CD4-positive, alpha-beta T cell treated with Interleukin-6 at 100 ng/mL for 8 hours (primary cell): ENCODE measurements around the gene ZNF511.

Experiments used
- DNase-seq: peaks from one replicate; pipeline ENCODE4 v3.0.0-alpha.2; 2020; ENCODE audit warnings: mixed read lengths, low spot score

Gene ZNF511

GRCh38 chr10:133335246-133336117, 26.8 kb downstream of the ZNF511 start:
- DNase-seq = peak; percentile 72

GRCh38 chr10:133336118-133336576, 27.4 kb downstream of the ZNF511 start:
- no peak for DNase-seq

- DNase-seq = peak; percentile 89
Observed at GRCh38 chr10:133336577-133337369, 28.1 kb downstream of the ZNF511 start, which contains the start of gene CALY. CALY (minus strand) TSS chr10:133336896; CDS start chr10:133328989, 7,907 bp downstream.

GRCh38 chr10:133337370-133337725, 28.6 kb downstream of the ZNF511 start:
- no peak for DNase-seq

- DNase-seq = no peak
Observed at GRCh38 chr10:133338080-133339071, 29.7 kb downstream of the ZNF511 start.

- no peak for DNase-seq
Observed at GRCh38 chr10:133339708-133340380, 31.1 kb downstream of the ZNF511 start.

GRCh38 chr10:133341983-133342382, 33.3 kb downstream of the ZNF511 start:
- no peak for DNase-seq

- DNase-seq = no peak
Observed at GRCh38 chr10:133342942-133343341, 34.2 kb downstream of the ZNF511 start.

- no peak for DNase-seq
Observed at GRCh38 chr10:133343558-133343957, 34.8 kb downstream of the ZNF511 start.

GRCh38 chr10:133344236-133344635, 35.5 kb downstream of the ZNF511 start:
- DNase-seq = no peak

- no peak for DNase-seq
Observed at GRCh38 chr10:133346413-133346812, 37.7 kb downstream of the ZNF511 start.

GRCh38 chr10:133347710-133348517, 39.2 kb downstream of the ZNF511 start:
- no peak for DNase-seq

- DNase-seq = no peak
Observed at GRCh38 chr10:133349160-133349568, 40.5 kb downstream of the ZNF511 start.

- no peak for DNase-seq
Observed at GRCh38 chr10:133349577-133350011, 40.9 kb downstream of the ZNF511 start.

- DNase-seq = no peak
Observed at GRCh38 chr10:133350283-133350949, 41.7 kb downstream of the ZNF511 start.

- no peak for DNase-seq
Observed at GRCh38 chr10:133350950-133351329, 42.2 kb downstream of the ZNF511 start.

- no peak for DNase-seq
Observed at GRCh38 chr10:133351408-133352318, 42.9 kb downstream of the ZNF511 start.

- no peak for DNase-seq
Observed at GRCh38 chr10:133353202-133353959, 44.7 kb downstream of the ZNF511 start.
